GM12878 (cell line): ENCODE results near the gene MCC.

ENCODE experiments used
- CBFB ChIP-seq: IDR thresholded peaks from 2 replicates; pipeline ENCODE4 v1.6.1; 2016; ENCODE audit warnings: antibody characterized with exemption, low read depth
- CBX5 ChIP-seq: sonication (generic); IDR thresholded peaks from 2 replicates; pipeline ENCODE4 v1.6.1; 2016; ENCODE audit warnings: low read depth, moderate library complexity, mild to moderate bottlenecking, inconsistent platforms
- CTCF ChIP-seq, 3 experiments: IDR thresholded peaks in 2 of 3; conservative IDR thresholded peaks in 1 of 3; 2 replicates each; pipeline ENCODE4 v1.5.1; 2011; ENCODE audit warnings: low read depth in 3 of 3, low read length in 3 of 3, mild to moderate bottlenecking in 3 of 3, control low read depth in 2 of 3, moderate library complexity in 2 of 3, inconsistent platforms in 1 of 3, mixed read lengths in 1 of 3; ENCODE audit not compliant: control insufficient read depth in 2 of 3, insufficient read depth in 1 of 3; ENCODE audit errors: extremely low read depth in 1 of 3
- E2F8 ChIP-seq: fragments of 450-650 bp; IDR thresholded peaks from 2 replicates; pipeline ENCODE4 v1.6.1; 2018; ENCODE audit warnings: mild to moderate bottlenecking, low read depth, moderate library complexity; ENCODE audit not compliant: partially characterized antibody
- EZH2 ChIP-seq: IDR thresholded peaks from 2 replicates; pipeline ENCODE4 v1.6.1; 2012; ENCODE audit warnings: low read depth, mild to moderate bottlenecking, control low read depth, inconsistent platforms, low read length, borderline replicate concordance; ENCODE audit not compliant: control insufficient read depth
- KAT2A ChIP-seq: conservative IDR thresholded peaks from 2 replicates; pipeline ENCODE4 v1.6.1; 2011; ENCODE audit warnings: low read depth, low read length; ENCODE audit not compliant: control insufficient read depth
- PRDM15 ChIP-seq: fragments of 450-650 bp; formaldehyde crosslinking; IDR thresholded peaks from 2 replicates; pipeline ENCODE4 v1.4.0; 2020; ENCODE audit warnings: mild to moderate bottlenecking, moderate library complexity
- RAD51 ChIP-seq: fragments of 450-650 bp; IDR thresholded peaks from 2 replicates; pipeline ENCODE4 v1.6.1; 2016; ENCODE audit warnings: moderate library complexity, mild to moderate bottlenecking, inconsistent platforms
- REST ChIP-seq: IDR thresholded peaks from 2 replicates; pipeline ENCODE4 v1.6.1; 2012; ENCODE audit warnings: mild to moderate bottlenecking, low read depth, low read length
- RFX5 ChIP-seq: IDR thresholded peaks from 2 replicates; pipeline ENCODE4 v1.6.1; 2011; ENCODE audit warnings: low read depth, low read length, improper control_type of control experiment
- ZZZ3 ChIP-seq: IDR thresholded peaks from 2 replicates; pipeline ENCODE4 v1.6.1; 2011; ENCODE audit warnings: low read depth; ENCODE audit not compliant: control insufficient read depth, insufficient read length

- no peak for TF ChIP-seq CBFB
- TF ChIP-seq CTCF (IDR thresholded peaks at IDR 0.05 in 2 of 3, conservative IDR thresholded peaks at IDR 0.05 in 1 of 3; ENCODE audit: control insufficient read depth in 2 of 3, extremely low read depth in 1 of 3, insufficient read depth in 1 of 3, low read depth in 3 of 3, low read length in 3 of 3), result no peak
- TF ChIP-seq PRDM15 (CRISPR knock-in tag), result no peak
- no peak for TF ChIP-seq CBX5
- TF ChIP-seq KAT2A, result no peak
- no peak for TF ChIP-seq ZZZ3
- TF ChIP-seq RAD51, result no peak
- TF ChIP-seq REST, result no peak
- no peak for TF ChIP-seq EZH2
- TF ChIP-seq E2F8, result no peak
- no peak for TF ChIP-seq RFX5
Observed at GRCh38 chr5:113425909-113426308, 62.3 kb downstream of the MCC start.
